NOMO-1 treated with DMSO at 0.1 percent for 48 hours (cell line): Measurements from ENCODE around the gene SLC66A2.

ENCODE experiments used
- DNase-seq: peaks from one replicate; lab custom pipeline; 2025; ENCODE audit not compliant: unreplicated experiment; lab: John Stamatoyannopoulos, UW

SLC66A2 gene

GRCh38 chr18:79904357-79905147, 46.9 kb downstream of the SLC66A2 start:
- no peak for DNase-seq

- no peak for DNase-seq
Observed at GRCh38 chr18:79903787-79904356, 47.6 kb downstream of the SLC66A2 start.

GRCh38 chr18:79903071-79903635, 48.3 kb downstream of the SLC66A2 start:
- DNase-seq = no peak

- no peak for DNase-seq
Observed at GRCh38 chr18:79902640-79903039, 48.8 kb downstream of the SLC66A2 start.

GRCh38 chr18:79902075-79902474, 49.4 kb downstream of the SLC66A2 start:
- DNase-seq = no peak

- no peak for DNase-seq
Observed at GRCh38 chr18:79901665-79902064, 49.8 kb downstream of the SLC66A2 start.

GRCh38 chr18:79900610-79901570, 50.6 kb downstream of the SLC66A2 start:
- no peak for DNase-seq

- DNase-seq = no peak
Observed at GRCh38 chr18:79899609-79900445, 51.6 kb downstream of the SLC66A2 start.

GRCh38 chr18:79898952-79899608, 52.4 kb downstream of the SLC66A2 start:
- no peak for DNase-seq

GRCh38 chr18:79897940-79898625, 53.4 kb downstream of the SLC66A2 start:
- DNase-seq = no peak

GRCh38 chr18:79896738-79897137, 54.7 kb downstream of the SLC66A2 start:
- no peak for DNase-seq

GRCh38 chr18:79890674-79891073, 60.8 kb downstream of the SLC66A2 start:
- DNase-seq = no peak

- no peak for DNase-seq
Observed at GRCh38 chr18:79889569-79889968, 61.9 kb downstream of the SLC66A2 start.

- DNase-seq = no peak
Observed at GRCh38 chr18:79888016-79888415, 63.4 kb downstream of the SLC66A2 start.

- no peak for DNase-seq
Observed at GRCh38 chr18:79887181-79888000, 64.1 kb downstream of the SLC66A2 start.

GRCh38 chr18:79884963-79885728, 66.3 kb downstream of the SLC66A2 start:
- DNase-seq = no peak

GRCh38 chr18:79884294-79884962, 67.0 kb downstream of the SLC66A2 start:
- DNase-seq = no peak
